Activated CD8-positive, alpha-beta T cell treated with anti-CD3 and anti-CD28 coated beads, Interleukin-2, amount 10 ng/mL, durations not matched to agents 7 days and 5 days (primary cell): ENCODE measurements around the gene TMSB15B. TPM values are rescaled to one million over a fixed set of nuclear protein-coding genes. Genes with fewer than 3 reads are reported as not detected.
"Not testable (repeated sequence)": the region's sequence is repeated elsewhere in the genome, so short reads cannot be mapped to it uniquely, and the experiment has no call there.

Source experiments
- ATAC-seq: fragments of 150-1000 bp; cut with Tn5 transposase; one replicate; pipeline ENCODE4 v1.10.0; 2021; ENCODE audit warnings: moderate library complexity
- CTCF ChIA-PET: fragments of 350-600 bp; sonication (Branson Sonifier 250); formaldehyde crosslinking; loops from one replicate; lab custom pipeline; 2021; ENCODE audit warnings: antibody characterized with exemption; lab: Charles Lee
- POLR2A ChIA-PET: fragments of 350-600 bp; sonication (Branson Sonifier 250); formaldehyde crosslinking; loops from one replicate; lab custom pipeline; 2021; ENCODE audit warnings: antibody characterized with exemption; lab: Charles Lee
- DNase-seq: peaks from one replicate; pipeline ENCODE4 v3.0.0-alpha.2; 2020
- H3K27ac Mint-ChIP-seq: one replicate; pipeline ENCODE4 v1.8.0; 2021; ENCODE audit warnings: mild to moderate bottlenecking, mixed read lengths
- H3K27me3 Mint-ChIP-seq: one replicate; pipeline ENCODE4 v1.8.0; 2021; ENCODE audit warnings: low read depth, mixed read lengths
- H3K36me3 Mint-ChIP-seq: one replicate; pipeline ENCODE4 v1.8.0; 2021; ENCODE audit warnings: low read depth, mixed read lengths
- H3K4me1 Mint-ChIP-seq: one replicate; pipeline ENCODE4 v1.8.0; 2021; ENCODE audit warnings: low read depth, mixed read lengths
- H3K4me3 Mint-ChIP-seq: one replicate; pipeline ENCODE4 v1.8.0; 2021; ENCODE audit warnings: mild to moderate bottlenecking, mixed read lengths
- H3K9me3 Mint-ChIP-seq: one replicate; pipeline ENCODE4 v1.8.0; 2022; ENCODE audit warnings: mixed read lengths; ENCODE audit not compliant: insufficient read depth
- total RNA-seq, 2 experiments: library from RNA; stranded (reverse); gene quantifications; one replicate each; pipeline ENCODE4 v1.2.3, GENCODE V29; 2021

TMSB15B gene
- total RNA-seq, 2 experiments from 2014 or later = 9.4 to 9.6 TPM

GRCh38 chrX:103941201-103941975, 21.0 kb upstream of the TMSB15B start:
- H3K27ac Mint-ChIP-seq = no peak overlapping the region
- ATAC-seq (no peak), DNase-seq (no peak)
- peaks cover 2% of the 10 kb centered on the region for H3K36me3 Mint-ChIP-seq
- no peak overlapping the region for H3K4me3 Mint-ChIP-seq
- no peaks in the 10 kb centered on the region for H3K27me3 Mint-ChIP-seq
- ChIA-PET CTCF (interaction anchor here (1.2 to 2.4 kb wide), 4 partner anchors 21 to 97 kb away, joined by 4 to 11 read pairs (median 6); no protein-coding TSS in a partner anchor), POLR2A (no interaction called here)
- peaks cover 21% of the 10 kb centered on the region for H3K4me1 Mint-ChIP-seq
- H3K9me3 Mint-ChIP-seq = no peaks in the 10 kb centered on the region

DNA sequence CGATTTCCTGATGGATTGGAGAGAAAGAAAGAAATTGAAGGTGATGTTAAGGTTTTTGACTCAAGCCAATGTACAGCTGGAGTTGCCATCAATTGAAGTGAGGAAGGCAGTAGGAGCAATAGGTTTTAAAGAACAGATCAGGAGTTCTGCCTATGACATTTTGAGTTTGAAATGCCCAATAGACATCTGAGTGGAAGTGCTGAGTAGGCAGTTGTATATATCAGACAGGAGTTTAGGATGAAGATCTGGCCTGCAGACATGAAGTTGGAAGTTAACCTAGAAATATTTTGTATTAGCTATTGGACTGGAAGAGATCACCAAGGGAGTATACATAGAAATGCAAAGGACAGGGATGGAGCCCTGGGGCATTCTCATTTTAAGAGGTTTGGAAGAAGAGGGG, 12.9 kb upstream of the TMSB15B start:
- no peaks in the 10 kb centered on the region for H3K9me3 Mint-ChIP-seq

DNA sequence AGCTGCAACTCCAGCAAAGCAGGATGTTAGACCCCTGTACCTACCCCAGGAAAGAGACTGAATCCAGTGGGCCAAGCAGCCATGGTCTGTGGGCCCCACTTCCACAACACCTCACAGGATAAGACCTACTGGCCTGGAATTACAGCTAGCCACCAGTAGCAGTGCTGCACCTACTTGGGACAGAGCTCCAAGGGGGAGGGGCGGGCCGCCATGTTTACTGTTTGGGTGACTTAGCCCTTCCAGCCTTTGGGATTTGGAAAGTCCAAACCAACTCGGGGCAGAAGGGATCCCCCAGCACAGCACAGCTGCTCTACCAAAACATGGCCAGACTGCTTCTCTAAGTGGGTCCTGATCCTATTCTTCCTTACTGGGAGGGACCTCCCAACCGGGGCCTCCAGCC, 9.1 kb upstream of the TMSB15B start:
- ChIA-PET CTCF (interaction anchor here (1.7 kb wide), 1 partner anchor 17 kb away, joined by 3 read pairs; no protein-coding TSS in a partner anchor), POLR2A (no interaction called here)
- ATAC-seq (no peak), DNase-seq (no peak)
- H3K27ac Mint-ChIP-seq = no peak overlapping the region
- H3K4me1 Mint-ChIP-seq = no peaks in the 10 kb centered on the region
- no peaks in the 10 kb centered on the region for H3K9me3 Mint-ChIP-seq
- H3K27me3 Mint-ChIP-seq = no peaks in the 10 kb centered on the region
- H3K4me3 Mint-ChIP-seq = no peak overlapping the region
- H3K36me3 Mint-ChIP-seq = no peaks in the 10 kb centered on the region

More for the DNA sequence above, 12.9 kb upstream of the TMSB15B start:
- H3K27ac Mint-ChIP-seq = no peak overlapping the region
- H3K4me1 Mint-ChIP-seq = no peaks in the 10 kb centered on the region
- no peak overlapping the region for H3K4me3 Mint-ChIP-seq
- DNase-seq (no peak), ATAC-seq (no peak)
- ChIA-PET POLR2A (no interaction called here), CTCF (interaction anchor here (0.8 kb wide), 1 partner anchor 31 kb away, joined by 4 read pairs; no protein-coding TSS in a partner anchor)
- H3K27me3 Mint-ChIP-seq = no peaks in the 10 kb centered on the region
- H3K36me3 Mint-ChIP-seq = no peaks in the 10 kb centered on the region

DNA sequence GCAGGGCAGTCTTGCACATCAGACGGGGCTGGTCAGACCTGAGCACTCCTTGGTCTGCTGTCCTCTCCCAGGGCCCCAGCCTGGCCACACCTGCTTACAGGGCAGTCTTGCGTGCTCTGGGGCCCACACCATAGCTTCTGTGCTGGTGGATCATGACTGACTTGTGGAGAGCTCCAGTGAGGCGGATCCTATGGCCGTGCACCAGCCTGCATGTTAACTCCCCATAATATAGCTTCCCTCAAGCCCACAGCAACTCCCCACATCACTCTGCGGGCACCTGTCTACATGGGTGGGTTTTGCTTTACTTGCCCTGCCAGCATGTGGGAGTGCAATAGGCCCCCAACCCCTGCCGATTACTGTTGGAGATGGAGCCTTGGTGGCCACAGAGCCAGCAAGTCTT, 8.2 kb upstream of the TMSB15B start:
- ATAC-seq (no peak), DNase-seq (no peak)
- H3K4me3 Mint-ChIP-seq = no peak overlapping the region
- no peaks in the 10 kb centered on the region for H3K36me3 Mint-ChIP-seq
- CTCF ChIA-PET = no interaction called here
- POLR2A ChIA-PET = no interaction called here
- H3K27me3 Mint-ChIP-seq = no peaks in the 10 kb centered on the region
- H3K4me1 Mint-ChIP-seq = no peaks in the 10 kb centered on the region
- H3K27ac Mint-ChIP-seq = no peak overlapping the region
- no peaks in the 10 kb centered on the region for H3K9me3 Mint-ChIP-seq

GRCh38 chrX:103960599-103960998, 1.8 kb upstream of the TMSB15B start:
- ATAC-seq, H3K4me1 Mint-ChIP-seq, POLR2A ChIA-PET, H3K4me3 Mint-ChIP-seq, H3K9me3 Mint-ChIP-seq, H3K27ac Mint-ChIP-seq, H3K27me3 Mint-ChIP-seq, H3K36me3 Mint-ChIP-seq, CTCF ChIA-PET, DNase-seq: not testable (repeated sequence)

DNA sequence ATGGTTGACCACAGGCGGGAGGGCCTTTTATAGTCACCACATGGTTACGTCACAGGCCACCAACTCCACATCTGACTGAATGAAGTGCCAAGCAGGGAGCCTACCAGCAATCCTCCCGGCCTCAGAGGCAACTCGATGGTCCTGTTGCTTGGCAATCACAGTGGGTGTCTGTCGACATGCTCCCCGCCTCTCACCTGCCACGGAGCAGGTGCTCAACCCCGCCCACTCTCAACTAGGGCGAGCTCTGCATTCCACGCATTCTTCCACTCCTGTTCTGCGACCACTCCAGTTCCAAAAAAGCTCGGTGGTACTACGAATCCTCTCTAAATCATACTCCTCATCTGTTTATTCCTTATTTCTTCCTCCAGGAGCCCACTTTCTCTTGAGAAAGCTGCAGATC, 21.1 kb downstream of the TMSB15B start:
- H3K9me3 Mint-ChIP-seq, ATAC-seq, H3K27ac Mint-ChIP-seq, H3K27me3 Mint-ChIP-seq, H3K36me3 Mint-ChIP-seq, DNase-seq, H3K4me1 Mint-ChIP-seq, CTCF ChIA-PET, POLR2A ChIA-PET, H3K4me3 Mint-ChIP-seq: not testable (repeated sequence)

GRCh38 chrX:103999234-103999633, 36.8 kb downstream of the TMSB15B start:
- Mint-ChIP-seq H3K4me1 (no peaks in the 10 kb centered on the region), H3K27ac (no peak overlapping the region), H3K36me3 (no peaks in the 10 kb centered on the region), H3K9me3 (no peaks in the 10 kb centered on the region), H3K4me3 (no peak overlapping the region), H3K27me3 (peaks cover 13% of the 10 kb centered on the region)
- DNase-seq (no peak), ATAC-seq (no peak)
- ChIA-PET CTCF (no interaction called here), POLR2A (no interaction called here)

GRCh38 chrX:104008831-104009230, 46.4 kb downstream of the TMSB15B start:
- ChIA-PET POLR2A (no interaction called here), CTCF (no interaction called here)
- H3K4me3 Mint-ChIP-seq = no peak overlapping the region

GRCh38 chrX:104013158-104013557, 50.7 kb downstream of the TMSB15B start:
- CTCF ChIA-PET = no interaction called here
- Mint-ChIP-seq H3K36me3 (no peaks in the 10 kb centered on the region), H3K4me3 (no peak overlapping the region), H3K4me1 (no peaks in the 10 kb centered on the region), H3K9me3 (no peaks in the 10 kb centered on the region), H3K27me3 (no peaks in the 10 kb centered on the region), H3K27ac (no peak overlapping the region)
- no peak for DNase-seq
- no peak for ATAC-seq
- POLR2A ChIA-PET = no interaction called here

More at GRCh38 chrX:104008831-104009230, 46.4 kb downstream of the TMSB15B start:
- no peaks in the 10 kb centered on the region for H3K9me3 Mint-ChIP-seq
- no peaks in the 10 kb centered on the region for H3K27me3 Mint-ChIP-seq
- H3K36me3 Mint-ChIP-seq = no peaks in the 10 kb centered on the region
- no peak for ATAC-seq
- H3K27ac Mint-ChIP-seq = no peak overlapping the region
- DNase-seq = no peak
- no peaks in the 10 kb centered on the region for H3K4me1 Mint-ChIP-seq

DNA sequence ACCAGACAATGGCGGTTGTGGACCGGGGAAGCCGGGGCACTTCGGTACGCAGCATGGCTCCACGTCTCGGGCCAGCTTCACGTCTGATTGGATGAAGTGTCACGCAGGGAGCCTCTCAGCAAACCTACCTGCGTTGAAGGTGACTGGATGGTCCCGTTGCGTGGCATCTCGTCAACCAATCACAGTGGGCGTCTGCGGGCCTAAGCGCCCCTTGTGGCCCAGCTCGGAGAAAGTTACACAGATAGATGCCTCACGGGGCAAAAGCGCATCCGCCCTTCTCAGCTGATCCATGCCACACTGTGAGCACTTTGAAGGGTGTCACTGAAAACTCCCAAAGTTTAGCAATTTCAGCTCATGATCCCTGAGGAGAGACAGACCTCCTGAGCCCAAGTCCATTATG, 51.2 kb downstream of the TMSB15B start, which contains the start of gene H2BW1:
TSS of gene H2BW1 (minus strand) at position 103 of the 400 bp plus-strand sequence. CDS start 132 bp downstream, outside the sequence.
- DNase-seq (no peak), ATAC-seq (no peak)
- Mint-ChIP-seq H3K27me3 (no peaks in the 10 kb centered on the region), H3K4me3 (no peak within 1 kb of the TSS), H3K36me3 (no peaks in the 10 kb centered on the region), H3K9me3 (no peaks in the 10 kb centered on the region), H3K4me1 (no peaks in the 10 kb centered on the region), H3K27ac (no peak within 1 kb of the TSS)
- POLR2A ChIA-PET = no interaction called here
- CTCF ChIA-PET = no interaction called here

DNA sequence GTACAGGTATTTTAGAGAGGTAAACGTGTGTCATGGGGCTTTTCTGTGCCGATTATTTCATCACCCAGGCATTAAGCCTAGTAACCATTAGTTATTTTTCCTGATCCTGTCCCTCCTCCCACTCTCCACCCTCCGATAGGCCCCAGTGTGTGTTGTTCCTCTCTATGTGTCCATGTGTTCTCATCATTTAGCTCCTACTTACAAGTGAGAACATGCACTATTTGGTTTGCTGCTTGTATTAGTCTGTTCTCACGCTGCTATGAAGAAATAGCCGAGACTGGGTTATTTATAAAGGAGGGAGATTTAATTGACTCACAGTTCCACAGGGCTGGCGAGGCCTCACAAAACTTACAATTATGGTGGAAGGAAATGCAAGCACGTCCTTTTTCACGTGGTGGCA, 53.1 kb downstream of the TMSB15B start:
- CTCF ChIA-PET, ATAC-seq, H3K27ac Mint-ChIP-seq, H3K9me3 Mint-ChIP-seq, H3K4me3 Mint-ChIP-seq, POLR2A ChIA-PET, H3K36me3 Mint-ChIP-seq, DNase-seq, H3K27me3 Mint-ChIP-seq, H3K4me1 Mint-ChIP-seq: not testable (repeated sequence)
